Stimulated activated naive B cell treated with anti-CD40 and anti-IgM and Interleukin-4, amounts not matched to agents 10 μg/mL and 1 μg/mL and 100 μg/mL, for 72 hours (primary cell): ENCODE measurements around the gene COL4A1.

Experiments
- ATAC-seq, 2 donors: fragments of 150-1000 bp; cut with Tn5 transposase; replicated peaks; 2 replicates each; pipeline ENCODE4 v1.10.0; 2021; ENCODE audit warnings: moderate library complexity in 1 of 2
- DNase-seq: peaks from one replicate; pipeline ENCODE4 v3.0.0; 2021
- H3K27ac Mint-ChIP-seq: one replicate; pipeline ENCODE4 v1.8.0; 2022; ENCODE audit warnings: mild to moderate bottlenecking, mixed read lengths
- H3K27me3 Mint-ChIP-seq, 2 donors: one replicate each; pipeline ENCODE4 v1.8.0; 2022; ENCODE audit warnings: mixed read lengths in 2 of 2
- H3K36me3 Mint-ChIP-seq, 2 donors: one replicate each; pipeline ENCODE4 v1.8.0; 2022; ENCODE audit warnings: mixed read lengths in 2 of 2, mild to moderate bottlenecking in 1 of 2
- H3K4me1 Mint-ChIP-seq, 2 donors: one replicate each; pipeline ENCODE4 v1.8.0; 2022; ENCODE audit warnings: mixed read lengths in 2 of 2, mild to moderate bottlenecking in 1 of 2
- H3K4me3 Mint-ChIP-seq, 2 donors: one replicate each; pipeline ENCODE4 v1.8.0; 2022; ENCODE audit warnings: mild to moderate bottlenecking in 2 of 2, mixed read lengths in 2 of 2, moderate library complexity in 1 of 2
- H3K9me3 Mint-ChIP-seq, 2 donors: one replicate each; pipeline ENCODE4 v1.8.0; 2022; ENCODE audit warnings: mixed read lengths in 2 of 2, mild to moderate bottlenecking in 1 of 2

Gene COL4A1

GRCh38 chr13:110304256-110304655, 2.7 kb downstream of the COL4A1 start:
- ATAC-seq, result no peak

GRCh38 chr13:110303644-110304043, 3.3 kb downstream of the COL4A1 start:
- peaks cover 0 to 5% of the 10 kb centered on the region in 2 donors for H3K36me3 Mint-ChIP-seq
- peaks cover 56 to 70% of the 10 kb centered on the region in 2 donors for H3K27me3 Mint-ChIP-seq
- peaks cover 8 to 13% of the 10 kb centered on the region in 2 donors for H3K4me1 Mint-ChIP-seq
- DNase-seq (no peak), ATAC-seq (no peak)
- no peak overlapping the region for H3K4me3 Mint-ChIP-seq
- no peak overlapping the region for H3K27ac Mint-ChIP-seq
- H3K9me3 Mint-ChIP-seq, result no peaks in the 10 kb centered on the region

More at GRCh38 chr13:110304256-110304655, 2.7 kb downstream of the COL4A1 start:
- Mint-ChIP-seq H3K27me3 (peaks cover 58 to 70% of the 10 kb centered on the region in 2 donors), H3K4me1 (peaks cover 7 to 12% of the 10 kb centered on the region in 2 donors), H3K27ac (no peak overlapping the region), H3K36me3 (peaks cover 0 to 5% of the 10 kb centered on the region in 2 donors), H3K9me3 (no peaks in the 10 kb centered on the region), H3K4me3 (no peak overlapping the region)
- no peak for DNase-seq

- H3K4me1 Mint-ChIP-seq, result peaks cover 5 to 9% of the 10 kb centered on the region in 2 donors
- H3K27ac Mint-ChIP-seq, result no peak overlapping the region
- H3K9me3 Mint-ChIP-seq, result no peaks in the 10 kb centered on the region
- H3K27me3 Mint-ChIP-seq, result peaks cover 53 to 68% of the 10 kb centered on the region in 2 donors
- no peak overlapping the region for H3K4me3 Mint-ChIP-seq
- ATAC-seq, result no peak
- peaks cover 0 to 2% of the 10 kb centered on the region in 2 donors for H3K36me3 Mint-ChIP-seq
- DNase-seq, result no peak
Observed at GRCh38 chr13:110302997-110303396, 4.0 kb downstream of the COL4A1 start.

GRCh38 chr13:110301606-110302553, 5.1 kb downstream of the COL4A1 start:
- ATAC-seq (no peak), DNase-seq (no peak)
- no peaks in the 10 kb centered on the region for H3K36me3 Mint-ChIP-seq
- peaks cover 4 to 6% of the 10 kb centered on the region in 2 donors for H3K4me1 Mint-ChIP-seq
- H3K4me3 Mint-ChIP-seq, result no peak overlapping the region
- H3K27me3 Mint-ChIP-seq, result peaks cover 57 to 68% of the 10 kb centered on the region in 2 donors
- H3K27ac Mint-ChIP-seq, result no peak overlapping the region
- H3K9me3 Mint-ChIP-seq, result no peaks in the 10 kb centered on the region

GRCh38 chr13:110301083-110301482, 5.9 kb downstream of the COL4A1 start:
- no peak overlapping the region for H3K27ac Mint-ChIP-seq
- no peak for DNase-seq
- H3K36me3 Mint-ChIP-seq, result no peaks in the 10 kb centered on the region
- H3K4me1 Mint-ChIP-seq, result peaks cover 4 to 6% of the 10 kb centered on the region in 2 donors
- H3K4me3 Mint-ChIP-seq, result no peak overlapping the region
- peaks cover 57 to 72% of the 10 kb centered on the region in 2 donors for H3K27me3 Mint-ChIP-seq
- ATAC-seq, result no peak
- no peaks in the 10 kb centered on the region for H3K9me3 Mint-ChIP-seq

GRCh38 chr13:110300090-110300815, 6.7 kb downstream of the COL4A1 start:
- DNase-seq (no peak), ATAC-seq (no peak)
- Mint-ChIP-seq H3K4me3 (no peak overlapping the region), H3K36me3 (no peaks in the 10 kb centered on the region), H3K9me3 (no peaks in the 10 kb centered on the region), H3K4me1 (peaks cover 4 to 6% of the 10 kb centered on the region in 2 donors), H3K27me3 (peaks cover 57 to 70% of the 10 kb centered on the region in 2 donors), H3K27ac (no peak overlapping the region)

- no peak for DNase-seq
- Mint-ChIP-seq H3K4me3 (no peak overlapping the region), H3K27me3 (peaks cover 49 to 63% of the 10 kb centered on the region in 2 donors), H3K36me3 (no peaks in the 10 kb centered on the region), H3K4me1 (peaks cover 4 to 6% of the 10 kb centered on the region in 2 donors), H3K27ac (no peak overlapping the region), H3K9me3 (no peaks in the 10 kb centered on the region)
- no peak for ATAC-seq
Observed at GRCh38 chr13:110299283-110299840, 7.6 kb downstream of the COL4A1 start.

GRCh38 chr13:110298505-110299282, 8.3 kb downstream of the COL4A1 start:
- ATAC-seq (peak; percentile 60 to 72), DNase-seq (no peak)
- no peak overlapping the region for H3K4me3 Mint-ChIP-seq
- peaks cover 47 to 61% of the 10 kb centered on the region in 2 donors for H3K27me3 Mint-ChIP-seq
- no peak overlapping the region for H3K27ac Mint-ChIP-seq
- no peaks in the 10 kb centered on the region for H3K9me3 Mint-ChIP-seq
- peaks cover 4 to 6% of the 10 kb centered on the region in 2 donors for H3K4me1 Mint-ChIP-seq
- no peaks in the 10 kb centered on the region for H3K36me3 Mint-ChIP-seq

- Mint-ChIP-seq H3K27ac (no peak overlapping the region), H3K9me3 (no peaks in the 10 kb centered on the region), H3K27me3 (peaks cover 41 to 54% of the 10 kb centered on the region in 2 donors), H3K4me3 (no peak overlapping the region), H3K36me3 (no peaks in the 10 kb centered on the region), H3K4me1 (peaks cover 4 to 6% of the 10 kb centered on the region in 2 donors)
- DNase-seq (no peak), ATAC-seq (no peak)
Observed at GRCh38 chr13:110297766-110298504, 9.0 kb downstream of the COL4A1 start.

- DNase-seq (no peak), ATAC-seq (no peak)
- no peak overlapping the region for H3K4me3 Mint-ChIP-seq
- H3K27ac Mint-ChIP-seq, result no peak overlapping the region
- no peaks in the 10 kb centered on the region for H3K36me3 Mint-ChIP-seq
- no peaks in the 10 kb centered on the region for H3K9me3 Mint-ChIP-seq
- peaks cover 4 to 6% of the 10 kb centered on the region in 2 donors for H3K4me1 Mint-ChIP-seq
- peaks cover 36 to 47% of the 10 kb centered on the region in 2 donors for H3K27me3 Mint-ChIP-seq
Observed at GRCh38 chr13:110297011-110297410, 9.9 kb downstream of the COL4A1 start.

- ATAC-seq (no peak), DNase-seq (no peak)
- H3K4me3 Mint-ChIP-seq, result no peak overlapping the region
- peaks cover 26 to 46% of the 10 kb centered on the region in 2 donors for H3K27me3 Mint-ChIP-seq
- H3K36me3 Mint-ChIP-seq, result no peaks in the 10 kb centered on the region
- no peak overlapping the region for H3K27ac Mint-ChIP-seq
- no peaks in the 10 kb centered on the region for H3K9me3 Mint-ChIP-seq
- H3K4me1 Mint-ChIP-seq, result peaks cover 4 to 6% of the 10 kb centered on the region in 2 donors
Observed at GRCh38 chr13:110294622-110295021, 12.3 kb downstream of the COL4A1 start.

GRCh38 chr13:110294146-110294545, 12.8 kb downstream of the COL4A1 start:
- Mint-ChIP-seq H3K27me3 (peaks cover 26 to 46% of the 10 kb centered on the region in 2 donors), H3K27ac (no peak overlapping the region), H3K4me1 (peaks cover 4 to 6% of the 10 kb centered on the region in 2 donors), H3K36me3 (no peaks in the 10 kb centered on the region), H3K9me3 (no peaks in the 10 kb centered on the region), H3K4me3 (no peak overlapping the region)
- ATAC-seq (no peak), DNase-seq (no peak)

- no peak for ATAC-seq
- Mint-ChIP-seq H3K9me3 (no peaks in the 10 kb centered on the region), H3K4me3 (no peak overlapping the region), H3K27me3 (peaks cover 22 to 41% of the 10 kb centered on the region in 2 donors), H3K36me3 (no peaks in the 10 kb centered on the region), H3K4me1 (peaks cover 2% of the 10 kb centered on the region in 2 donors), H3K27ac (no peak overlapping the region)
- no peak for DNase-seq
Observed at GRCh38 chr13:110293649-110294048, 13.3 kb downstream of the COL4A1 start.
